ENCODE measurements around the gene DLG3.

GRCh38 chrX:70423936-70424675 lies 20.5 kb upstream of the DLG3 start:
- TF ChIP-seq SP1 (IDR thresholded peaks at IDR 0.05) = no peak
- TF ChIP-seq SUZ12 (IDR thresholded peaks at IDR 0.05) = no peak
- no peak for TF ChIP-seq FOXM1 (IDR thresholded peaks at IDR 0.05; ENCODE audit: borderline replicate concordance)
- TF ChIP-seq FOXA1 (IDR thresholded peaks at IDR 0.05) = no peak
- TF ChIP-seq ELF4 (IDR thresholded peaks at IDR 0.05) = no peak
- no peak for TF ChIP-seq PKNOX1 (IDR thresholded peaks at IDR 0.05)
- TF ChIP-seq ZNF384 (IDR thresholded peaks at IDR 0.05) = no peak
- no peak for TF ChIP-seq NFRKB (IDR thresholded peaks at IDR 0.05)
- TF ChIP-seq FOXK2 (IDR thresholded peaks at IDR 0.05) = no peak
